Femur (tissue), 1 donor: ENCODE results near the gene NT5C1B.
A peak's percentile ranks its signal among the peaks of the same experiment; 100 is the strongest.

Experiments
- DNase-seq: peaks from one replicate; pipeline ENCODE4 v3.0.0-alpha.2; 2017

The NT5C1B gene

GRCh38 chr2:18550433-18550832 lies 38.9 kb downstream of the NT5C1B start:
- DNase-seq = no peak

- DNase-seq = no peak
Measured at GRCh38 chr2:18549083-18549482, 40.3 kb downstream of the NT5C1B start.

GRCh38 chr2:18548621-18549020 lies 40.7 kb downstream of the NT5C1B start:
- no peak for DNase-seq

- no peak for DNase-seq
Measured at GRCh38 chr2:18546567-18546966, 42.8 kb downstream of the NT5C1B start.

- DNase-seq = no peak
Measured at GRCh38 chr2:18545384-18545783, 44.0 kb downstream of the NT5C1B start.

GRCh38 chr2:18544171-18544570 lies 45.2 kb downstream of the NT5C1B start:
- no peak for DNase-seq

GRCh38 chr2:18540872-18541271 lies 48.5 kb downstream of the NT5C1B start:
- DNase-seq = no peak

- no peak for DNase-seq
Measured at GRCh38 chr2:18536697-18537096, 52.7 kb downstream of the NT5C1B start.

- DNase-seq = no peak
Measured at GRCh38 chr2:18536100-18536499, 53.3 kb downstream of the NT5C1B start.

- no peak for DNase-seq
Measured at GRCh38 chr2:18531194-18531593, 58.2 kb downstream of the NT5C1B start.

GRCh38 chr2:18527822-18528221 lies 61.5 kb downstream of the NT5C1B start:
- no peak for DNase-seq

- DNase-seq = no peak
Measured at GRCh38 chr2:18527326-18527725, 62.0 kb downstream of the NT5C1B start.

GRCh38 chr2:18526429-18526828 lies 62.9 kb downstream of the NT5C1B start:
- DNase-seq = no peak

GRCh38 chr2:18525852-18526251 lies 63.5 kb downstream of the NT5C1B start:
- no peak for DNase-seq

GRCh38 chr2:18525236-18525635 lies 64.1 kb downstream of the NT5C1B start:
- DNase-seq = no peak

GRCh38 chr2:18522484-18523146 lies 66.8 kb downstream of the NT5C1B start:
- no peak for DNase-seq

- peak; percentile 93 for DNase-seq
Measured at GRCh38 chr2:18520451-18521425, 68.6 kb downstream of the NT5C1B start.

- DNase-seq = peak; percentile 79
Measured at GRCh38 chr2:18519914-18520450, 69.4 kb downstream of the NT5C1B start.

GRCh38 chr2:18518116-18519111 lies 71.0 kb downstream of the NT5C1B start:
- no peak for DNase-seq

- no peak for DNase-seq
Measured at GRCh38 chr2:18517386-18517785, 72.0 kb downstream of the NT5C1B start.

GRCh38 chr2:18516112-18516511 lies 73.3 kb downstream of the NT5C1B start:
- DNase-seq = no peak
